Loucy (cell line): Measurements from ENCODE around the gene VPS35L.

Experiments
- H2AFZ ChIP-seq: fragments of 200-600 bp; sonication (generic); 2 replicates; pipeline ENCODE4 v1.6.0; 2016; ENCODE audit warnings: antibody characterized with exemption, mild to moderate bottlenecking, low read length, moderate library complexity
- H3F3A ChIP-seq: fragments of 200-600 bp; 2 replicates; pipeline ENCODE4 v1.6.0; 2016; ENCODE audit warnings: antibody characterized with exemption, low read depth, mild to moderate bottlenecking
- H3K27me3 ChIP-seq: fragments of 200-600 bp; sonication (generic); 2 replicates; pipeline ENCODE4 v1.6.1; 2014; ENCODE audit warnings: low read length, mild to moderate bottlenecking; ENCODE audit not compliant: insufficient read depth, poor library complexity, severe bottlenecking
- H3K36me3 ChIP-seq: fragments of 200-600 bp; sonication (generic); 2 replicates; pipeline ENCODE4 v1.6.1; 2016; ENCODE audit warnings: low read length; ENCODE audit not compliant: insufficient read depth
- H3K4me1 ChIP-seq: fragments of 200-600 bp; sonication (generic); 2 replicates; pipeline ENCODE4 v1.5.1; 2014; ENCODE audit warnings: low read length, mild to moderate bottlenecking; ENCODE audit not compliant: insufficient read depth, poor library complexity, severe bottlenecking
- H3K4me2 ChIP-seq: fragments of 200-600 bp; sonication (generic); 2 replicates; pipeline ENCODE4 v1.6.0; 2014; ENCODE audit warnings: antibody characterized with exemption, low read length, low read depth, mild to moderate bottlenecking; ENCODE audit not compliant: poor library complexity, severe bottlenecking
- H3K4me3 ChIP-seq: fragments of 200-600 bp; sonication (generic); 2 replicates; pipeline ENCODE4 v1.5.1; 2014; ENCODE audit warnings: low read length, mild to moderate bottlenecking, mixed read lengths; ENCODE audit not compliant: poor library complexity, severe bottlenecking
- H3K79me2 ChIP-seq: fragments of 200-600 bp; sonication (generic); 2 replicates; pipeline ENCODE4 v1.6.1; 2014; ENCODE audit warnings: low read length; ENCODE audit not compliant: insufficient read depth
- H3K9ac ChIP-seq: fragments of 200-600 bp; sonication (generic); 2 replicates; pipeline ENCODE4 v1.6.0; 2014; ENCODE audit warnings: mild to moderate bottlenecking, low read depth, low read length, moderate library complexity; ENCODE audit not compliant: poor library complexity, severe bottlenecking
- H3K9me2 ChIP-seq: fragments of 200-600 bp; sonication (generic); replicated peaks from 2 replicates; pipeline ENCODE4 v1.6.1; 2016; ENCODE audit warnings: low read depth, low read length, mixed read lengths
- H3K9me3 ChIP-seq: fragments of 200-600 bp; sonication (generic); 2 replicates; pipeline ENCODE4 v1.6.1; 2014; ENCODE audit warnings: mild to moderate bottlenecking, antibody characterized with exemption, low read length, low read depth; ENCODE audit not compliant: insufficient read depth
- H4K20me1 ChIP-seq: fragments of 200-600 bp; sonication (generic); 2 replicates; pipeline ENCODE4 v1.6.0; 2014; ENCODE audit warnings: antibody characterized with exemption, low read length, mild to moderate bottlenecking; ENCODE audit not compliant: insufficient read depth, poor library complexity, severe bottlenecking
- CTCF ChIP-seq: fragments of 200-600 bp; sonication (generic); conservative IDR thresholded peaks from 2 replicates; pipeline ENCODE4 v1.5.1; 2014; ENCODE audit warnings: mild to moderate bottlenecking, antibody characterized with exemption, low read length
- EZH2phosphoT487 ChIP-seq: fragments of 200-600 bp; IDR thresholded peaks from 2 replicates; pipeline ENCODE4 v1.6.1; 2018; ENCODE audit warnings: antibody characterized with exemption, mild to moderate bottlenecking, moderate library complexity, borderline replicate concordance

VPS35L gene

GRCh38 chr16:19700319-19700781 is 144.8 kb downstream of the VPS35L start:
- Histone ChIP-seq H3K9me3 (no peaks in the 10 kb centered on the region), H3K79me2 (no peaks in the 10 kb centered on the region), H2AFZ (no peak overlapping the region), H3K9me2 (no peaks in the 10 kb centered on the region), H3K27me3 (no peaks in the 10 kb centered on the region), H3K36me3 (peaks cover 33% of the 10 kb centered on the region; the same call in 1 of the 2 replicates), H3K9ac (no peak overlapping the region), H3K4me2 (no peak overlapping the region), H3K4me3 (no peak overlapping the region), H4K20me1 (no peaks in the 10 kb centered on the region), H3F3A (no peaks in the 10 kb centered on the region), H3K4me1 (no peaks in the 10 kb centered on the region)
- no peak for TF ChIP-seq EZH2phosphoT487
- TF ChIP-seq CTCF: no peak

- no peaks in the 10 kb centered on the region for H4K20me1 ChIP-seq
- H2AFZ ChIP-seq: no peak overlapping the region
- H3K4me1 ChIP-seq: no peaks in the 10 kb centered on the region
- no peak overlapping the region for H3K9ac ChIP-seq
- no peaks in the 10 kb centered on the region for H3F3A ChIP-seq
- TF ChIP-seq EZH2phosphoT487: no peak
- TF ChIP-seq CTCF: no peak
- H3K4me3 ChIP-seq: no peak overlapping the region
- H3K9me3 ChIP-seq: no peaks in the 10 kb centered on the region
- H3K36me3 ChIP-seq: peaks cover 40% of the 10 kb centered on the region; the same call in 1 of the 2 replicates
- no peaks in the 10 kb centered on the region for H3K79me2 ChIP-seq
- H3K27me3 ChIP-seq: no peaks in the 10 kb centered on the region
- no peak overlapping the region for H3K4me2 ChIP-seq
- H3K9me2 ChIP-seq: no peaks in the 10 kb centered on the region
These were observed 145.6 kb downstream of the VPS35L start for GRCh38 chr16:19701091-19701490.

GRCh38 chr16:19703172-19703889 is 147.8 kb downstream of the VPS35L start:
- Histone ChIP-seq H3K4me3 (no peak overlapping the region), H3K79me2 (no peaks in the 10 kb centered on the region; the same call in 1 of the 2 replicates), H3K27me3 (no peaks in the 10 kb centered on the region), H3K36me3 (peaks cover 49% of the 10 kb centered on the region; the same call in 1 of the 2 replicates), H3K9me3 (no peaks in the 10 kb centered on the region), H3K4me1 (no peaks in the 10 kb centered on the region), H3K4me2 (no peak overlapping the region), H3K9ac (no peak overlapping the region), H2AFZ (no peak overlapping the region), H3F3A (no peaks in the 10 kb centered on the region), H4K20me1 (no peaks in the 10 kb centered on the region), H3K9me2 (no peaks in the 10 kb centered on the region)
- TF ChIP-seq CTCF (no peak), EZH2phosphoT487 (no peak)
